Adrenal gland (tissue), 5 donors: Measurements from ENCODE around the gene SLC4A3.

Experiments used
- POLR2A ChIP-seq, 2 donors: fragments of 450-650 bp; IDR thresholded peaks; one replicate each; pipeline ENCODE4 v1.6.1; 2017; ENCODE audit warnings: antibody characterized with exemption in 2 of 2, mild to moderate bottlenecking in 2 of 2, moderate library complexity in 1 of 2
- TF ChIP-seq, protein P1 (sequence below), 6 experiments: fragments of 450-650 bp in 4 of 6; fragments of 200-600 bp in 2 of 6; sonication (generic) in 1 of 6; IDR thresholded peaks; 1 replicate in 5 of 6; 2 replicates in 1 of 6; pipeline versions ENCODE4 v1.5.1 to v1.8.0; 2016 to 2021; ENCODE audit warnings: antibody characterized with exemption in 6 of 6, mild to moderate bottlenecking in 2 of 6, moderate library complexity in 1 of 6
- donor health status: DM: no; HTN: no; CAD: no.

DNA sequence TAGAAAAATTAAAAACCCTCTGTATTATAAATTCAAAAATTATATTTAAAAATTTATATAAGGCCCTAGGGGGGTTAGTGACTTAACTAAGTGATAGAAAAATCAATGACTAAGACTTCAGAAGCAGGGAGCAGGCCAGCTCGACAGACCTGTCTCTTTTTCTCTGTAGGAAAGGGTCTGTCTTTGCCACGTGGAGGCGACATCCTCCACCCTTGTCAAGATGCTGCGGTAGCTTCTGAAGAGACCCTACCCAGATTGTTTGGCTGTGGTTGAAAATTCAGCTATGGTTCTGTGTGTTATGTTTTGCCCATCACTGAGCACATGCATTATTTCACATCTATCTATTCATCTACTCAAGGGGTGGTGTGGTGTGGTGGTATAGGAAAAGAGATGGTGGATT, 8.2 kb upstream of the SLC4A3 start:
- TF ChIP-seq, protein P1, sequence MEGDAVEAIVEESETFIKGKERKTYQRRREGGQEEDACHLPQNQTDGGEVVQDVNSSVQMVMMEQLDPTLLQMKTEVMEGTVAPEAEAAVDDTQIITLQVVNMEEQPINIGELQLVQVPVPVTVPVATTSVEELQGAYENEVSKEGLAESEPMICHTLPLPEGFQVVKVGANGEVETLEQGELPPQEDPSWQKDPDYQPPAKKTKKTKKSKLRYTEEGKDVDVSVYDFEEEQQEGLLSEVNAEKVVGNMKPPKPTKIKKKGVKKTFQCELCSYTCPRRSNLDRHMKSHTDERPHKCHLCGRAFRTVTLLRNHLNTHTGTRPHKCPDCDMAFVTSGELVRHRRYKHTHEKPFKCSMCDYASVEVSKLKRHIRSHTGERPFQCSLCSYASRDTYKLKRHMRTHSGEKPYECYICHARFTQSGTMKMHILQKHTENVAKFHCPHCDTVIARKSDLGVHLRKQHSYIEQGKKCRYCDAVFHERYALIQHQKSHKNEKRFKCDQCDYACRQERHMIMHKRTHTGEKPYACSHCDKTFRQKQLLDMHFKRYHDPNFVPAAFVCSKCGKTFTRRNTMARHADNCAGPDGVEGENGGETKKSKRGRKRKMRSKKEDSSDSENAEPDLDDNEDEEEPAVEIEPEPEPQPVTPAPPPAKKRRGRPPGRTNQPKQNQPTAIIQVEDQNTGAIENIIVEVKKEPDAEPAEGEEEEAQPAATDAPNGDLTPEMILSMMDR (IDR thresholded peaks at IDR 0.05): no peak
- no peak for TF ChIP-seq POLR2A (IDR thresholded peaks at IDR 0.05)
